ENCODE measurements around the gene G6PC3. TPM values are rescaled to one million over a fixed set of nuclear protein-coding genes. Genes with fewer than 3 reads are reported as not detected.

Gene G6PC3
- total RNA-seq, 1 experiment from 2014 or later: 89.4 TPM

GRCh38 chr17:44024271-44024663, 46.3 kb upstream of the G6PC3 start:
- POLR2A ChIA-PET: interaction anchor here (0.8 to 1.8 kb wide), 2 partner anchors 9 to 38 kb away, joined by 3 to 6 read pairs; no protein-coding TSS in a partner anchor
- intact Hi-C loops (cut with micrococcal nuclease): no loop called here
- no peak overlapping the region for H3K27ac Mint-ChIP-seq (ENCODE audit: low read depth, unreplicated experiment)
- CTCF ChIA-PET: interaction anchor here (0.6 to 1.0 kb wide), 4 partner anchors 16 to 144 kb away, joined by 3 to 4 read pairs (median 3); no protein-coding TSS in a partner anchor
- H3K4me1 Mint-ChIP-seq (ENCODE audit: insufficient read depth, unreplicated experiment): peaks cover 6% of the 10 kb centered on the region
- no peaks in the 10 kb centered on the region for H3K27me3 Mint-ChIP-seq (ENCODE audit: insufficient read depth, unreplicated experiment)
- BruUV-seq (replicated peaks): no TSS peak
- H3K4me3 Mint-ChIP-seq (ENCODE audit: unreplicated experiment): no peak overlapping the region
- DNase-seq (ENCODE audit: unreplicated experiment): no peak
- no peaks in the 10 kb centered on the region for H3K9me3 Mint-ChIP-seq (ENCODE audit: unreplicated experiment)
- no peak for TF ChIP-seq CTCF (IDR thresholded peaks at IDR 0.05; ENCODE audit: unreplicated experiment)
- H3K36me3 Mint-ChIP-seq (ENCODE audit: insufficient read depth, unreplicated experiment): peaks cover 23% of the 10 kb centered on the region

- Mint-ChIP-seq H3K36me3 (ENCODE audit: insufficient read depth, unreplicated experiment) (peaks cover 23% of the 10 kb centered on the region), H3K4me1 (ENCODE audit: insufficient read depth, unreplicated experiment) (peaks cover 6% of the 10 kb centered on the region), H3K27me3 (ENCODE audit: insufficient read depth, unreplicated experiment) (no peaks in the 10 kb centered on the region), H3K9me3 (ENCODE audit: unreplicated experiment) (no peaks in the 10 kb centered on the region), H3K27ac (ENCODE audit: low read depth, unreplicated experiment) (no peak overlapping the region), H3K4me3 (ENCODE audit: unreplicated experiment) (no peak overlapping the region)
- ChIA-PET POLR2A (no interaction called here), CTCF (interaction anchor here (0.7 to 1.0 kb wide), 4 partner anchors 16 to 144 kb away, joined by 3 to 4 read pairs (median 4); no protein-coding TSS in a partner anchor)
- no peak for TF ChIP-seq CTCF (IDR thresholded peaks at IDR 0.05; ENCODE audit: unreplicated experiment)
- intact Hi-C loops (cut with micrococcal nuclease): no loop called here
- no TSS peak for BruUV-seq (replicated peaks)
- DNase-seq (ENCODE audit: unreplicated experiment): no peak
Observed at GRCh38 chr17:44024853-44025252, 45.7 kb upstream of the G6PC3 start.

GRCh38 chr17:44029736-44030135, 40.8 kb upstream of the G6PC3 start:
- H3K4me3 Mint-ChIP-seq (ENCODE audit: unreplicated experiment): no peak overlapping the region
- CTCF ChIA-PET: interaction anchor here (0.8 kb wide), 1 partner anchor 151 kb away, joined by 4 read pairs; no protein-coding TSS in a partner anchor
- BruUV-seq (replicated peaks): no TSS peak
- no peaks in the 10 kb centered on the region for H3K4me1 Mint-ChIP-seq (ENCODE audit: insufficient read depth, unreplicated experiment)
- intact Hi-C loops (cut with micrococcal nuclease): no loop called here
- POLR2A ChIA-PET: interaction anchor here (0.6 kb wide), 1 partner anchor 824 kb away, joined by 3 read pairs; no protein-coding TSS in a partner anchor
- H3K36me3 Mint-ChIP-seq (ENCODE audit: insufficient read depth, unreplicated experiment): peaks cover 47% of the 10 kb centered on the region
- H3K27me3 Mint-ChIP-seq (ENCODE audit: insufficient read depth, unreplicated experiment): no peaks in the 10 kb centered on the region
- no peak for DNase-seq (ENCODE audit: unreplicated experiment)
- H3K9me3 Mint-ChIP-seq (ENCODE audit: unreplicated experiment): no peaks in the 10 kb centered on the region
- no peak for TF ChIP-seq CTCF (IDR thresholded peaks at IDR 0.05; ENCODE audit: unreplicated experiment)
- H3K27ac Mint-ChIP-seq (ENCODE audit: low read depth, unreplicated experiment): no peak overlapping the region

GRCh38 chr17:44030482-44030881, 40.1 kb upstream of the G6PC3 start:
- BruUV-seq (replicated peaks): no TSS peak
- intact Hi-C loops (cut with micrococcal nuclease): no loop called here
- H3K4me1 Mint-ChIP-seq (ENCODE audit: insufficient read depth, unreplicated experiment): no peaks in the 10 kb centered on the region
- DNase-seq (ENCODE audit: unreplicated experiment): no peak
- H3K27ac Mint-ChIP-seq (ENCODE audit: low read depth, unreplicated experiment): no peak overlapping the region
- no peaks in the 10 kb centered on the region for H3K9me3 Mint-ChIP-seq (ENCODE audit: unreplicated experiment)
- POLR2A ChIA-PET: interaction anchor here (0.6 kb wide), 1 partner anchor 824 kb away, joined by 3 read pairs; no protein-coding TSS in a partner anchor
- no peak overlapping the region for H3K4me3 Mint-ChIP-seq (ENCODE audit: unreplicated experiment)
- CTCF ChIA-PET: no interaction called here
- no peak for TF ChIP-seq CTCF (IDR thresholded peaks at IDR 0.05; ENCODE audit: unreplicated experiment)
- H3K27me3 Mint-ChIP-seq (ENCODE audit: insufficient read depth, unreplicated experiment): no peaks in the 10 kb centered on the region
- H3K36me3 Mint-ChIP-seq (ENCODE audit: insufficient read depth, unreplicated experiment): peaks cover 50% of the 10 kb centered on the region
